ENCODE measurements around the gene ANXA2R.

DNA sequence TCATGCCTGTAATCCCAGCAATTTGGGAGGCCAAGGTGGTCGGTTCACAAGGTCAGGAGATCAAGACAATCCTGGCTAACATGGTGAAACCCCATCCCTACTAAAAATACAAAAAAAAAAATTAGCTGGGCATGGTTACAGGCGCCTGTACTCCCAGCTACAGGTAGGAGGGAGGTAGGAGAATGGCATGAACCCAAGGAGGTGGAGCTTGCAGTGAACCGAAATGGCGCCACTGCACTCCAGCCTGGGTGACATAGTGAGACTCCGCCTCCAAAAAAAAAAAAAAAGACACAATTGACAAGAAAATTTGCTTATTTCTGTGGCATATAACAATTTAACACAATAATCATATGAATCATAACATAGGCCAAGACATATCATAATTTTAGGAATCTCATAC lies 45.3 kb upstream of the ANXA2R start:
- TF ChIP-seq, protein P1, sequence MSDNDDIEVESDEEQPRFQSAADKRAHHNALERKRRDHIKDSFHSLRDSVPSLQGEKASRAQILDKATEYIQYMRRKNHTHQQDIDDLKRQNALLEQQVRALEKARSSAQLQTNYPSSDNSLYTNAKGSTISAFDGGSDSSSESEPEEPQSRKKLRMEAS (IDR thresholded peaks at IDR 0.05): no peak
- TF ChIP-seq RAD21 (IDR thresholded peaks at IDR 0.05) (no peak), TAF1 (conservative IDR thresholded peaks at IDR 0.05) (no peak), GABPA (IDR thresholded peaks at IDR 0.05 in 1 of 2, conservative IDR thresholded peaks at IDR 0.05 in 1 of 2) (no peak), RXRA (IDR thresholded peaks at IDR 0.05) (no peak), HNF4G (IDR thresholded peaks at IDR 0.05) (no peak), SP1 (IDR thresholded peaks at IDR 0.05) (no peak)
- TF ChIP-seq, protein P2, sequence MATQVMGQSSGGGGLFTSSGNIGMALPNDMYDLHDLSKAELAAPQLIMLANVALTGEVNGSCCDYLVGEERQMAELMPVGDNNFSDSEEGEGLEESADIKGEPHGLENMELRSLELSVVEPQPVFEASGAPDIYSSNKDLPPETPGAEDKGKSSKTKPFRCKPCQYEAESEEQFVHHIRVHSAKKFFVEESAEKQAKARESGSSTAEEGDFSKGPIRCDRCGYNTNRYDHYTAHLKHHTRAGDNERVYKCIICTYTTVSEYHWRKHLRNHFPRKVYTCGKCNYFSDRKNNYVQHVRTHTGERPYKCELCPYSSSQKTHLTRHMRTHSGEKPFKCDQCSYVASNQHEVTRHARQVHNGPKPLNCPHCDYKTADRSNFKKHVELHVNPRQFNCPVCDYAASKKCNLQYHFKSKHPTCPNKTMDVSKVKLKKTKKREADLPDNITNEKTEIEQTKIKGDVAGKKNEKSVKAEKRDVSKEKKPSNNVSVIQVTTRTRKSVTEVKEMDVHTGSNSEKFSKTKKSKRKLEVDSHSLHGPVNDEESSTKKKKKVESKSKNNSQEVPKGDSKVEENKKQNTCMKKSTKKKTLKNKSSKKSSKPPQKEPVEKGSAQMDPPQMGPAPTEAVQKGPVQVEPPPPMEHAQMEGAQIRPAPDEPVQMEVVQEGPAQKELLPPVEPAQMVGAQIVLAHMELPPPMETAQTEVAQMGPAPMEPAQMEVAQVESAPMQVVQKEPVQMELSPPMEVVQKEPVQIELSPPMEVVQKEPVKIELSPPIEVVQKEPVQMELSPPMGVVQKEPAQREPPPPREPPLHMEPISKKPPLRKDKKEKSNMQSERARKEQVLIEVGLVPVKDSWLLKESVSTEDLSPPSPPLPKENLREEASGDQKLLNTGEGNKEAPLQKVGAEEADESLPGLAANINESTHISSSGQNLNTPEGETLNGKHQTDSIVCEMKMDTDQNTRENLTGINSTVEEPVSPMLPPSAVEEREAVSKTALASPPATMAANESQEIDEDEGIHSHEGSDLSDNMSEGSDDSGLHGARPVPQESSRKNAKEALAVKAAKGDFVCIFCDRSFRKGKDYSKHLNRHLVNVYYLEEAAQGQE (IDR thresholded peaks at IDR 0.05): no peak
- TF ChIP-seq, protein P3, sequence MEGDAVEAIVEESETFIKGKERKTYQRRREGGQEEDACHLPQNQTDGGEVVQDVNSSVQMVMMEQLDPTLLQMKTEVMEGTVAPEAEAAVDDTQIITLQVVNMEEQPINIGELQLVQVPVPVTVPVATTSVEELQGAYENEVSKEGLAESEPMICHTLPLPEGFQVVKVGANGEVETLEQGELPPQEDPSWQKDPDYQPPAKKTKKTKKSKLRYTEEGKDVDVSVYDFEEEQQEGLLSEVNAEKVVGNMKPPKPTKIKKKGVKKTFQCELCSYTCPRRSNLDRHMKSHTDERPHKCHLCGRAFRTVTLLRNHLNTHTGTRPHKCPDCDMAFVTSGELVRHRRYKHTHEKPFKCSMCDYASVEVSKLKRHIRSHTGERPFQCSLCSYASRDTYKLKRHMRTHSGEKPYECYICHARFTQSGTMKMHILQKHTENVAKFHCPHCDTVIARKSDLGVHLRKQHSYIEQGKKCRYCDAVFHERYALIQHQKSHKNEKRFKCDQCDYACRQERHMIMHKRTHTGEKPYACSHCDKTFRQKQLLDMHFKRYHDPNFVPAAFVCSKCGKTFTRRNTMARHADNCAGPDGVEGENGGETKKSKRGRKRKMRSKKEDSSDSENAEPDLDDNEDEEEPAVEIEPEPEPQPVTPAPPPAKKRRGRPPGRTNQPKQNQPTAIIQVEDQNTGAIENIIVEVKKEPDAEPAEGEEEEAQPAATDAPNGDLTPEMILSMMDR (IDR thresholded peaks at IDR 0.05; ENCODE audit: low read depth, low read length, missing input control): no peak
- TF ChIP-seq, protein P4, sequence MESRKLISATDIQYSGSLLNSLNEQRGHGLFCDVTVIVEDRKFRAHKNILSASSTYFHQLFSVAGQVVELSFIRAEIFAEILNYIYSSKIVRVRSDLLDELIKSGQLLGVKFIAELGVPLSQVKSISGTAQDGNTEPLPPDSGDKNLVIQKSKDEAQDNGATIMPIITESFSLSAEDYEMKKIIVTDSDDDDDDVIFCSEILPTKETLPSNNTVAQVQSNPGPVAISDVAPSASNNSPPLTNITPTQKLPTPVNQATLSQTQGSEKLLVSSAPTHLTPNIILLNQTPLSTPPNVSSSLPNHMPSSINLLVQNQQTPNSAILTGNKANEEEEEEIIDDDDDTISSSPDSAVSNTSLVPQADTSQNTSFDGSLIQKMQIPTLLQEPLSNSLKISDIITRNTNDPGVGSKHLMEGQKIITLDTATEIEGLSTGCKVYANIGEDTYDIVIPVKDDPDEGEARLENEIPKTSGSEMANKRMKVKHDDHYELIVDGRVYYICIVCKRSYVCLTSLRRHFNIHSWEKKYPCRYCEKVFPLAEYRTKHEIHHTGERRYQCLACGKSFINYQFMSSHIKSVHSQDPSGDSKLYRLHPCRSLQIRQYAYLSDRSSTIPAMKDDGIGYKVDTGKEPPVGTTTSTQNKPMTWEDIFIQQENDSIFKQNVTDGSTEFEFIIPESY (IDR thresholded peaks at IDR 0.05): no peak
- TF ChIP-seq, protein P5, sequence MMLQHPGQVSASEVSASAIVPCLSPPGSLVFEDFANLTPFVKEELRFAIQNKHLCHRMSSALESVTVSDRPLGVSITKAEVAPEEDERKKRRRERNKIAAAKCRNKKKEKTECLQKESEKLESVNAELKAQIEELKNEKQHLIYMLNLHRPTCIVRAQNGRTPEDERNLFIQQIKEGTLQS (IDR thresholded peaks at IDR 0.05): no peak

Measured in liver (tissue), 3 donors.